C4-2B (cell line): Measurements from ENCODE around the gene CRACR2A.

ENCODE experiments used
- ZFX ChIP-seq: fragments of 450-650 bp; IDR thresholded peaks from 2 replicates; pipeline ENCODE4 v1.6.1; 2017
- TF ChIP-seq, protein P1 (sequence below): fragments of 450-650 bp; conservative IDR thresholded peaks from 2 replicates; pipeline ENCODE4 v1.5.1; 2017; ENCODE audit warnings: mild to moderate bottlenecking

- TF ChIP-seq, protein P1, sequence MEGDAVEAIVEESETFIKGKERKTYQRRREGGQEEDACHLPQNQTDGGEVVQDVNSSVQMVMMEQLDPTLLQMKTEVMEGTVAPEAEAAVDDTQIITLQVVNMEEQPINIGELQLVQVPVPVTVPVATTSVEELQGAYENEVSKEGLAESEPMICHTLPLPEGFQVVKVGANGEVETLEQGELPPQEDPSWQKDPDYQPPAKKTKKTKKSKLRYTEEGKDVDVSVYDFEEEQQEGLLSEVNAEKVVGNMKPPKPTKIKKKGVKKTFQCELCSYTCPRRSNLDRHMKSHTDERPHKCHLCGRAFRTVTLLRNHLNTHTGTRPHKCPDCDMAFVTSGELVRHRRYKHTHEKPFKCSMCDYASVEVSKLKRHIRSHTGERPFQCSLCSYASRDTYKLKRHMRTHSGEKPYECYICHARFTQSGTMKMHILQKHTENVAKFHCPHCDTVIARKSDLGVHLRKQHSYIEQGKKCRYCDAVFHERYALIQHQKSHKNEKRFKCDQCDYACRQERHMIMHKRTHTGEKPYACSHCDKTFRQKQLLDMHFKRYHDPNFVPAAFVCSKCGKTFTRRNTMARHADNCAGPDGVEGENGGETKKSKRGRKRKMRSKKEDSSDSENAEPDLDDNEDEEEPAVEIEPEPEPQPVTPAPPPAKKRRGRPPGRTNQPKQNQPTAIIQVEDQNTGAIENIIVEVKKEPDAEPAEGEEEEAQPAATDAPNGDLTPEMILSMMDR: no peak
- no peak for TF ChIP-seq ZFX
Measured at GRCh38 chr12:3605692-3606091, 147.2 kb downstream of the CRACR2A start.
